HG02885 (cell line): Measurements from ENCODE around the gene TMEM63C.

Experiments
- ATAC-seq: cut with Tn5 transposase; IDR thresholded peaks from one replicate; pipeline ENCODE4 v1.9.1; 2021; ENCODE audit warnings: mild to moderate bottlenecking; ENCODE audit not compliant: unreplicated experiment, poor library complexity

TMEM63C gene

DNA sequence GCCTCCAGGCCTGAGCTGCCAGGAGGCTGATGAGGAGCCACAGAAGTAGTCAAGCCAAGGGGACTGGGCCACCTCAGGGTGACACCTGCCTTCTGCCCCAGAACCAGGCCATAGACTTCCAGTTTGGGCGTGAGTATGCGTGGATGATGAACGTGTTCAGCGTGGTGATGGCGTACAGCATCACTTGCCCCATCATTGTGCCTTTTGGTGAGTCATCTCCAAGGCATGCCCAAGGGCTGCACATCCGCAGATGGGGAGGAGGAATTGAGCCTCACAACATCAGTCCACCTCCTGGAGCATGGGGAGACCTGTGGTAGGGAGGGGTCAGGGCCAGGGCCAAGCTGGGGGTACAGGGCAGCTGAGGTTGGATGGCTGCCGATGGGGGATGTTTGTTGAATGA lies 67.1 kb downstream of the TMEM63C start:
- ATAC-seq, result no peak

- no peak for ATAC-seq
Observed at GRCh38 chr14:77249286-77249685, 67.7 kb downstream of the TMEM63C start.

DNA sequence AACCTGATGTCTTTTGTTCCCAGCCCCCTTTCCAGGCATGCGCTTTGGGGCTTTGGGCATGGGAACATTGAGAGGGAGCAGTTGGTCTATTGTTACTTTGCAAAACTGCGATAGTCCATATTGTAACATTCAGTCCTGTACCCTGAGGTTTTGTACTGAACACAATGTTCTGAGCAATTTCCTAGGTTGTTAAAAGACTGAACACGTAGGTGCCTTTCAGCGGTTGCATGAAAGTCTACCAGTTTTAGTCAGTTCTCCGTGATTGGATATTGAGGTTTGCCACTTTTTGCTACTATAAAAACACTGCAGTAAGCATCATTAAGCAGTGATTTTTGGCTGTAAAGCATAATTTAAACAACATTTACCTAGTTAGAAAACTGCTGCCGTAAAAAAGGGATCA lies 69.3 kb downstream of the TMEM63C start:
- no peak for ATAC-seq

GRCh38 chr14:77251870-77252269 lies 70.3 kb downstream of the TMEM63C start:
- ATAC-seq, result no peak

DNA sequence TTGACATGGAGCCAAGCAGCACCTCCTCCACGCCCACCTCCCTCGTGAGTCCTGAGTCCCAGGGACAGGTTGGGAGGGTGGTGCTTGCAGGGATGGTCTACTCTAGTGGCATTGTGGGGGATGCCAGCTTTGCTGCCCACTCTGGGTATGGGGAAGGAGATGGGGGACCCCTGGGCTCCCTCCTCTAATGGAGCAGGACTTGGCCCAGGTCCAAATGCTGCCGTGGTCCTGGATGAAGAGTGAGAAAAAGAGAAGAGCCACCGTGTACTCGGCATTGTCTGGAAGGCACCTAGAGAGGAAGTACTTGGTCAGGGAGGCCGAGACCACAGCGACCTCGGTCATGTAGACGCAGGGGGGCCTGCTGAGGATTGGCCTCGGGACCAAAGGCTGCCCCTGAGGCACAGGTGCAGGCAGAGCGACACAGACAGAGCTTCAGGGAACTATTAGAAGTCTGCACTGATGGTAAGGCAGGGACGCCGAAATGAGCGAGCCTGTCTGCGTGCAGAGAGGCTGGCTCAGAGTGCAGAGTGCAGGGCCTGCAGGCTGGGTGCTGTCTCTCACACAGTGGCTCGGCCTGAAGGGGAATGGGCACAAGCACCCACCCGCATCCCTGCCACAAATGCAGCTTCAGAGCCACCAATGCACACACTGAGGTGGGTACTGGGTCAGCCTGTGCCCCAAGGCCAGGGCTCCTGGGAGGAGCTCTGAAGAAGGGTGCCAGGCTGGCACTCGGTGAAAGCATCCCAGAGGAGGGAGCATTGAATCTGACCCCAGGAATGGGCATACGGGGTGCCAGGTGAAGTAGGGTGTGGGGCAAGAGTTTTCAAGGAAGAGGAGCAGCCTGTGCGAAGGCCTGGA lies 72.0 kb downstream of the TMEM63C start:
- ATAC-seq, result no peak

DNA sequence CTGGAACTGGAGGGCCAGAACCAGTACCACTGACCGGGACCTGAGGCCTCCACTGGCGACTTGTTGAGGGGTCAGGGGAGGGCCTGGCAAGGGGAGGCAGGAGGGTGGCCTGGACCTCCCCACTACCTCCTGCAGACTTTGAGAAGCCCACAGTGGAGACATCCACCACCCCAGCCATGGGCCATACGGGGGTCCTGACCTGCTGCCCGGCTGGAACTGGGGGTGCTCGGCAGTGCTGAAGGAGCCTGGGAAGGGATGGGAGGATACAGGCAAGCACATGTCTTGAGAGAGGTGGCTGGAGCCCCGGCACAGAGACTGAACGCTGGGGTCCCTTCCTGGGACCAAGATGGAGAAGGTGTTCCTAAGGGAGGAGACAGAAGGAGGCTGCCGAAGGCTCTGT lies 75.1 kb downstream of the TMEM63C start:
- no peak for ATAC-seq

DNA sequence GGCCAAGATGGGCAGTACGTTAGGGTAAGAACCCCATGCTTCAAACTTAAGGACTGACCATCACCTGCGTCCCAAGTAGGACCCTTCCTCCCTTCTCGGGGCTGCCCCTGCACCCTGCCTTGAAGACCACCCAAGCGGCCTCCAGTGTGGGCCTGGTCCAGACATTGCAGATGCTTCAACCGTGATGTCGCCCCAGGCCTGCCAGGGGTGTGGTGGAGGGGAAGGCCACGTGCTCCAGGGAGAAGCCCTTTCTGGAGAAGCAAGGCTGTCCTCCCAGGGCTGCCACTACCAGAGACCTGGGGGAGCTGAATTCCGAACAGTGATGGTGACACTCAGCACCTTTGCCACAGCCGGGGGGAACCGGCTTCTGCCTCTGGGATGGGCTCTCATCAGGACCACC lies 76.1 kb downstream of the TMEM63C start:
- ATAC-seq, result no peak

- no peak for ATAC-seq
Observed at GRCh38 chr14:77258566-77258965, 77.0 kb downstream of the TMEM63C start.

DNA sequence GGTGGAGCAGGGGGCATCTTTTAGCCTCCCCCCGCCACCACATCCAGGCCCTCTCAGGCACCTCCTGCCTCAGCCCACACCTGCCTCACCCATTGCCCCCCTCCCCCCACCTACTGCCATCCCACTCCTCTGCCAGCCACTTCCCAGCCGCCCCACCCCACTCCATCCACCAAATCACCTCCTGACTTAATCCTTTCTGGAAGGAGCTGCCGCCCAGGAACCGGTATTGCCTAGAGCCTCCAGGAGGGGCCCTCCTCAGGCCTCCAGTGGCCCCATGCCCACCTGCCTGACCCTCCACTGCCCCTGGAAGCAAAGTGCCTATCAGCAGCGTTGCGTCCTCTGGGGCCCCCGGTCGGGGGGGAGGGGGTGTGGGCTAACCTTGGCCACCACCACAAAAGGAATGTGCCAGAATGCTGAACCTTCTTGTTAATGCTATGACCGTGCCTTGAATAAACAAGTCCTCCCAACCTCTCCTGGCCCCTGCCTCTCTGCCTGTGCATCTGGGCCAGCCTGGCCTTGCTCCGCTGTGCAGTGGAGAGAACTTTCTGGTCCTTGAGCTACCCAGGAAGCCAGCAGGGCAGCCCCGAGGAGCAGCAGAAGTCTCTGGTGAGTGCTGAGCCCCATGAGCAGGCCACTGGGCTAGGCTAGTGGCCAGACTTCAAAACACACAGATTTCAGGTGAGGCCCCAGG lies 77.6 kb downstream of the TMEM63C start:
- ATAC-seq, result no peak

DNA sequence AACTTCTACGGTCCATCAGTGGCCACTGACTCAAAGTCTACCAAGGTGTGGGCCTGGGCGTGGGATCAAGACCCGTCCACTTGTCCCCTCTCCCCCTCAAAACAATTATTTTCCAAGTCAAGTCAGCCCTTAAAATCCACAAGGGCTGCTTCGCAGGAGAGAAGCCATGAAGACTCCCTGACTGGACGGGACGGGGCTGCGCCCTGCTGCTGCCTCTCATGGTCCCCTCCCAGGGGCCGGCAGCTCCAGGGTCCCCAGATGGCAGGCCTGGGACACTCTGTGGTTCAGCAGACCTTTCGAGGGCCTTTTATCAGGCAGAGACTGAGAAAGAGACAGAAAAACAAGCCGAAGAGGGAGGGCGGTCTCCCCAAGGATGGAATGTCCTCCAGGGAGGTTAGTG lies 78.6 kb downstream of the TMEM63C start:
- no peak for ATAC-seq

DNA sequence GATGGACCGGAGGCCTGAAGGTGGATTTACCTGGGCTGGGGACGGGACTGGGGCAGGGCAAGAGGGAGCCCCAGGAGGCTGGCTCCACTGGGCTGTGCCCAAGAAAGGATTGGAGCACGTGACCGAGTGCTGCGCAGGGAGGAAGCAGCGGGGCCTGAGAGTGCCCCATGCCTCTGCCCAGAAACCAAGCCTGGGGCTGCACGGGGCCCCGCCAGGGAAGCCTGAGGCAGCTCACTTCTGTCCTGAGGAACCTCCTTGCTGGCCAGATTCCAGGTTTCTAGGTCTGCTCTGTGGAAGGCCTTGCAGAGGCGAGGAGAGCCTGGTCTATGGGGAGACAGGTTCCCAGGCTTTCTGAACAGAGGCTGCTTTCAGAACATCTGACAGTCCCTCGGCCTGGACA lies 79.0 kb downstream of the TMEM63C start:
- ATAC-seq, result no peak

- ATAC-seq, result no peak
Observed at GRCh38 chr14:77264466-77265186, 83.0 kb downstream of the TMEM63C start.

- ATAC-seq, result no peak
Observed at GRCh38 chr14:77265187-77265515, 83.6 kb downstream of the TMEM63C start.

- ATAC-seq, result no peak
Observed at GRCh38 chr14:77265561-77266335, 84.2 kb downstream of the TMEM63C start.

DNA sequence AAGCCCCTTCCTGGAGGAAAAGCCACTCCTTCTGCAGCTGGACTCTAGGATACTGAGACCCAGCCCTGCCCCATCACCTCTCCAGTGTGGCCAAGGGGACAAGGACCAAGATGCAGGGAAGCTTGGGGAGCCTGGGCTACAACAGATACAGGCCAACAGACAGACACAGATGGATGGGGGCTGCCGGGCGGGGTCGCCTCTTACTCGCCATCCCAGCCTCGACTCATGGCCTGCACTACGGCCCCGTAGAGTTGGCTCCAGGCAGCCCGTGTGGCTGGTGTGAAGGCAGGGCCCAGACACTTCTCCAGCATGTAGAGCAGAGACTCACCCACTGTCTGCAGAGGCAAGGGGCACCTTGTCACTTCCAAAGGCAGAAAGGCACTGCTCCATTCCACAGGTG lies 84.7 kb downstream of the TMEM63C start:
- no peak for ATAC-seq

DNA sequence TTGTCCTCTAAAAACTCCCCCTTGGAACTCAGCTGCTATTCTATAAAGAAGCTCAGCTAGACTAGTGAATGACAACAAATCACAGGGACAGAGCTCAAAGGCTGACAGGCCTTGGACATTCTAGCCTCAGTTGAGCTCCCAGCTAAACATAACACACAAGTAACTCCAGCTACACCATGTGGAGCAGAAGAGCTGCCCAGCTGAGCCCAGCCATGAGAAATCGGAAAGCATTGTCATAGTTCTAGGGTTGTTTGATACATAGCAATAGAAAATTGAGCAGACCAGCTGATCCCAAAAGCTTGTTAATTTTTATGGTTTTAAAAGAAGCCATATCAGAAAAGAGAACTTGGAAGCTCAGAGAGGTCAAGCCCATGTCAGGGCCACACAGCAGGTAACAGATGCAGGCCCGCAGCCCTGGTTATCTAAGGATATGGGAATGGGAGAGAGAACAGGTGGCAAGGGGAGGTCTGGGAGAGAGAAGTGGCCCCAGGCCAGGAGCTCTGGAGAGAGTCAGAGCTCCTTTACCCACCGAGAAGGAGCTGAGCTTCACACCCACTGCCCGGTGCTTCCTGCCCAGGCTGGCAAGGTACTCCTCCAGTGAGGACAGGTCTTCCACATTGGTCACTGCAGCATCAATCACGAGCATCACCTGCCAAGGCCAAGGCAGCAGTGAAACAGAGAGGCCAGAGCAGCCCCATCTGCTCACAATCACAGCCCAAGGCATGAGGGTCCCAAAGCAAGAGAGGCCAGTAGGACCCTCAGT lies 86.5 kb downstream of the TMEM63C start:
- no peak for ATAC-seq

- no peak for ATAC-seq
Observed at GRCh38 chr14:77268989-77269600, 87.5 kb downstream of the TMEM63C start.

GRCh38 chr14:77270361-77271112 lies 88.9 kb downstream of the TMEM63C start:
- ATAC-seq, result no peak
